GM23338 (cell line): ENCODE measurements around the gene ECT2.

Experiments
- EZH2 ChIP-seq: fragments of 200-600 bp; sonication (generic); IDR thresholded peaks from one replicate; pipeline ENCODE4 v1.8.0; 2017; ENCODE audit warnings: antibody characterized with exemption, mild to moderate bottlenecking, low read depth; ENCODE audit not compliant: unreplicated experiment
- POLR2AphosphoS5 ChIP-seq: IDR thresholded peaks from 2 replicates; pipeline ENCODE4 v1.6.1; 2016; ENCODE audit warnings: antibody characterized with exemption, low read depth
- TF ChIP-seq, protein P1 (sequence below), 2 experiments: fragments of 200-600 bp in 1 of 2; sonication (generic) in 1 of 2; conservative IDR thresholded peaks; 2 replicates each; pipeline versions ENCODE4 v1.5.1 to v1.6.1; 2016 to 2017; ENCODE audit warnings: antibody characterized with exemption in 2 of 2, low read depth in 2 of 2, mild to moderate bottlenecking in 2 of 2, moderate library complexity in 1 of 2

GRCh38 chr3:172705170-172705569 is 45.4 kb upstream of the ECT2 start:
- TF ChIP-seq, protein P1, sequence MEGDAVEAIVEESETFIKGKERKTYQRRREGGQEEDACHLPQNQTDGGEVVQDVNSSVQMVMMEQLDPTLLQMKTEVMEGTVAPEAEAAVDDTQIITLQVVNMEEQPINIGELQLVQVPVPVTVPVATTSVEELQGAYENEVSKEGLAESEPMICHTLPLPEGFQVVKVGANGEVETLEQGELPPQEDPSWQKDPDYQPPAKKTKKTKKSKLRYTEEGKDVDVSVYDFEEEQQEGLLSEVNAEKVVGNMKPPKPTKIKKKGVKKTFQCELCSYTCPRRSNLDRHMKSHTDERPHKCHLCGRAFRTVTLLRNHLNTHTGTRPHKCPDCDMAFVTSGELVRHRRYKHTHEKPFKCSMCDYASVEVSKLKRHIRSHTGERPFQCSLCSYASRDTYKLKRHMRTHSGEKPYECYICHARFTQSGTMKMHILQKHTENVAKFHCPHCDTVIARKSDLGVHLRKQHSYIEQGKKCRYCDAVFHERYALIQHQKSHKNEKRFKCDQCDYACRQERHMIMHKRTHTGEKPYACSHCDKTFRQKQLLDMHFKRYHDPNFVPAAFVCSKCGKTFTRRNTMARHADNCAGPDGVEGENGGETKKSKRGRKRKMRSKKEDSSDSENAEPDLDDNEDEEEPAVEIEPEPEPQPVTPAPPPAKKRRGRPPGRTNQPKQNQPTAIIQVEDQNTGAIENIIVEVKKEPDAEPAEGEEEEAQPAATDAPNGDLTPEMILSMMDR (conservative IDR thresholded peaks at IDR 0.05; ENCODE audit: low read depth in 2 of 2): no peak
- TF ChIP-seq EZH2 (no peak), POLR2AphosphoS5 (no peak)
